Keratinocyte (primary cell): ENCODE data around the gene S100B.

Experiments
- CTCF ChIP-seq, 3 experiments: IDR thresholded peaks in 1 of 3; conservative IDR thresholded peaks in 1 of 3; optimal IDR thresholded peaks in 1 of 3; 2 replicates in 2 of 3; 3 replicates in 1 of 3; pipeline versions ENCODE3 to v1.5.1; 2011; ENCODE audit warnings: low read length in 3 of 3, mild to moderate bottlenecking in 3 of 3, moderate library complexity in 2 of 3, control low read depth in 1 of 3, inconsistent platforms in 1 of 3; ENCODE audit not compliant: insufficient read depth in 2 of 3; ENCODE audit errors: extremely low read depth in 1 of 3
- EZH2 ChIP-seq: IDR thresholded peaks from one replicate; pipeline ENCODE4 v1.6.1; 2012; ENCODE audit warnings: inconsistent platforms, mild to moderate bottlenecking, low read length, moderate library complexity

GRCh38 chr21:46559291-46559983 lies 45.4 kb downstream of the S100B start:
- TF ChIP-seq CTCF (optimal IDR thresholded peaks at IDR 0.05 in 1 of 3, IDR thresholded peaks at IDR 0.05 in 1 of 3, conservative IDR thresholded peaks at IDR 0.05 in 1 of 3; ENCODE audit: extremely low read depth in 1 of 3, insufficient read depth in 2 of 3, low read length in 3 of 3) (no peak), EZH2 (no peak)
